ENCODE measurements around the gene MAPK10.

DNA sequence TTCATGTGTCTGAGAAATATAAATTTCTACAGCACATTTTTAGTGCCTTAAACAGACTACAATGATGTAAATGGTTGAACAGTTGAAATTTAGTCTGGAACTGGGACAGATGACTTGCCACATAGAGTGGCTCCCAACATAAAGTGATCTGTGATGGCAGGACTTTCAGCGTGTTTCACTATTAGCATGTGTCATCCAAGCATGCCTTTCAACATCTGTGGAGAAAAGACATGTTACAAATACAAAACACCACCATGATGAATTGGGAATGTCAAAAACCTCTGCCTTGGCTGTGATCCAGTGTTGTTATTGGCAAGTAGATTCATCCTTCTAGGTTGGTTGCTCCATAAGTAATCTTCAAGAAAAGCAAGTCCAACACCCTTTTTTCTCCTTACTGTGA lies 348.7 kb downstream of the MAPK10 start:
- no peak for TF ChIP-seq SIN3A (IDR thresholded peaks at IDR 0.05; ENCODE audit: borderline replicate concordance, insufficient read depth, low read length)
- TF ChIP-seq, protein P1, sequence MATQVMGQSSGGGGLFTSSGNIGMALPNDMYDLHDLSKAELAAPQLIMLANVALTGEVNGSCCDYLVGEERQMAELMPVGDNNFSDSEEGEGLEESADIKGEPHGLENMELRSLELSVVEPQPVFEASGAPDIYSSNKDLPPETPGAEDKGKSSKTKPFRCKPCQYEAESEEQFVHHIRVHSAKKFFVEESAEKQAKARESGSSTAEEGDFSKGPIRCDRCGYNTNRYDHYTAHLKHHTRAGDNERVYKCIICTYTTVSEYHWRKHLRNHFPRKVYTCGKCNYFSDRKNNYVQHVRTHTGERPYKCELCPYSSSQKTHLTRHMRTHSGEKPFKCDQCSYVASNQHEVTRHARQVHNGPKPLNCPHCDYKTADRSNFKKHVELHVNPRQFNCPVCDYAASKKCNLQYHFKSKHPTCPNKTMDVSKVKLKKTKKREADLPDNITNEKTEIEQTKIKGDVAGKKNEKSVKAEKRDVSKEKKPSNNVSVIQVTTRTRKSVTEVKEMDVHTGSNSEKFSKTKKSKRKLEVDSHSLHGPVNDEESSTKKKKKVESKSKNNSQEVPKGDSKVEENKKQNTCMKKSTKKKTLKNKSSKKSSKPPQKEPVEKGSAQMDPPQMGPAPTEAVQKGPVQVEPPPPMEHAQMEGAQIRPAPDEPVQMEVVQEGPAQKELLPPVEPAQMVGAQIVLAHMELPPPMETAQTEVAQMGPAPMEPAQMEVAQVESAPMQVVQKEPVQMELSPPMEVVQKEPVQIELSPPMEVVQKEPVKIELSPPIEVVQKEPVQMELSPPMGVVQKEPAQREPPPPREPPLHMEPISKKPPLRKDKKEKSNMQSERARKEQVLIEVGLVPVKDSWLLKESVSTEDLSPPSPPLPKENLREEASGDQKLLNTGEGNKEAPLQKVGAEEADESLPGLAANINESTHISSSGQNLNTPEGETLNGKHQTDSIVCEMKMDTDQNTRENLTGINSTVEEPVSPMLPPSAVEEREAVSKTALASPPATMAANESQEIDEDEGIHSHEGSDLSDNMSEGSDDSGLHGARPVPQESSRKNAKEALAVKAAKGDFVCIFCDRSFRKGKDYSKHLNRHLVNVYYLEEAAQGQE (IDR thresholded peaks at IDR 0.05; ENCODE audit: insufficient read depth in 1 of 2, low read depth in 2 of 2, low read length in 2 of 2), result no peak
- no peak for TF ChIP-seq POLR2AphosphoS5 (IDR thresholded peaks at IDR 0.05; ENCODE audit: low read depth, low read length)
- no peak for TF ChIP-seq TAF1 (IDR thresholded peaks at IDR 0.05; ENCODE audit: borderline replicate concordance, insufficient read depth, low read length)
- TF ChIP-seq FOXP2 (optimal IDR thresholded peaks at IDR 0.05; ENCODE audit: borderline replicate concordance, extremely low read depth, extremely low read length, insufficient read depth), result no peak

Data from PFSK-1 (cell line).